ENCODE data around the gene KCNIP4. TPM values are rescaled to one million over a fixed set of nuclear protein-coding genes. Genes with fewer than 3 reads are reported as not detected.

KCNIP4 gene
- total and polyA plus RNA-seq, 2 donors (not counting 3 experiments of a cell fraction or from before 2014, with no cell fraction given) = not detected

DNA sequence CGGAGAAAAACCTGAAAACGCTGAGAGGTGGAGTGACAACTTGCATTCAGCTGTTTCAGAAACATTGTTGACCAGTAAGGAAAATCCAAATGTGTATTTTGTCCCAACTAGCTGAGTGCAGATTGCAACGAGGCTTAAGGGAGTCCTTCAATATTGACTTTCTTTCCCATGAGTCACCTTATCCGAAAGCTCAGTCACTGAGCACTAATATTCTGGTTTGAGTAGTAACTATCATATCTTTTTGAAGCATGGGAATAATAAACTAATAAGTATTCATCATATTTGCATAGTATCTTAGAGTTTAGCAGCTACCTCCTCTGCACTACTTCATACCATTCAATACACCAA is 644.1 kb downstream of the KCNIP4 start:
- no peaks in the 10 kb centered on the region for H3K36me3 ChIP-seq (ENCODE audit: control insufficient read depth in 2 of 2, extremely low read depth in 1 of 2, insufficient read depth in 2 of 2, low read length in 2 of 2)
- dilution Hi-C loops (cut with MboI; ENCODE audit: extremely low pct_ligation_motif_present, low sequenced_read_pairs) = no loop called here
- no peak overlapping the region for H3K4me3 ChIP-seq (replicated peaks in 1 of 3; ENCODE audit: insufficient read depth in 1 of 3, low read depth in 1 of 3, low read length in 3 of 3)
- DNase-seq (ENCODE audit: low read depth, low spot score) = no peak
- no peaks in the 10 kb centered on the region for H3K79me2 ChIP-seq (ENCODE audit: control insufficient read depth, insufficient read depth, low read length)
- no peaks in the 10 kb centered on the region for H4K20me1 ChIP-seq (replicated peaks; ENCODE audit: control insufficient read depth, extremely low read depth, insufficient read depth, low read length)
- H3K27ac ChIP-seq (ENCODE audit: insufficient read depth, low read depth, low read length) = no peak overlapping the region
- no peak for FAIRE-seq
- BruUV-seq (replicated peaks) = no TSS peak
- CTCF ChIA-PET = no interaction called here
- no peaks in the 10 kb centered on the region for H3K4me1 ChIP-seq (ENCODE audit: control insufficient read depth, extremely low read depth, insufficient read depth, low read length)
- no peak overlapping the region for H3K9ac ChIP-seq (replicated peaks; ENCODE audit: extremely low read depth, insufficient read depth, low read length)
- H3K9me3 ChIP-seq (replicated peaks; ENCODE audit: control insufficient read depth, insufficient read depth, low read length) = no peaks in the 10 kb centered on the region
- intact Hi-C loops (cut with micrococcal nuclease) = no loop called here
- no peak overlapping the region for H2AFZ ChIP-seq (ENCODE audit: low read depth, low read length)
- H3K9me1 ChIP-seq (replicated peaks; ENCODE audit: control insufficient read depth, extremely low read depth, insufficient read depth, low read length) = no peaks in the 10 kb centered on the region
- POLR2A ChIA-PET = no interaction called here
- no peak overlapping the region for H3K4me2 ChIP-seq (ENCODE audit: insufficient read depth, low read length)
- H3K27me3 ChIP-seq (ENCODE audit: control insufficient read depth in 2 of 2, insufficient read depth in 2 of 2, low read length in 2 of 2) = peaks cover 18 to 34% of the 10 kb centered on the region in 2 experiments
- TF ChIP-seq GATA2 (IDR thresholded peaks at IDR 0.05; ENCODE audit: insufficient read depth, insufficient read length, low read depth, low read length) (no peak), JUN (IDR thresholded peaks at IDR 0.05; ENCODE audit: borderline replicate concordance, insufficient read depth, insufficient read length, low read depth) (no peak), FOS (IDR thresholded peaks at IDR 0.05; ENCODE audit: borderline replicate concordance, insufficient read depth, low read length) (no peak), MYC (IDR thresholded peaks at IDR 0.05; ENCODE audit: low read depth, low read length) (no peak), EZH2 (IDR thresholded peaks at IDR 0.05; ENCODE audit: borderline replicate concordance, low read depth, low read length, severe bottlenecking) (no peak), POLR2AphosphoS5 (IDR thresholded peaks at IDR 0.05; ENCODE audit: insufficient read depth, low read depth, low read length) (no peak), POLR2A (IDR thresholded peaks at IDR 0.05; ENCODE audit: low read depth, low read length) (no peak)
- TF ChIP-seq, protein P1, sequence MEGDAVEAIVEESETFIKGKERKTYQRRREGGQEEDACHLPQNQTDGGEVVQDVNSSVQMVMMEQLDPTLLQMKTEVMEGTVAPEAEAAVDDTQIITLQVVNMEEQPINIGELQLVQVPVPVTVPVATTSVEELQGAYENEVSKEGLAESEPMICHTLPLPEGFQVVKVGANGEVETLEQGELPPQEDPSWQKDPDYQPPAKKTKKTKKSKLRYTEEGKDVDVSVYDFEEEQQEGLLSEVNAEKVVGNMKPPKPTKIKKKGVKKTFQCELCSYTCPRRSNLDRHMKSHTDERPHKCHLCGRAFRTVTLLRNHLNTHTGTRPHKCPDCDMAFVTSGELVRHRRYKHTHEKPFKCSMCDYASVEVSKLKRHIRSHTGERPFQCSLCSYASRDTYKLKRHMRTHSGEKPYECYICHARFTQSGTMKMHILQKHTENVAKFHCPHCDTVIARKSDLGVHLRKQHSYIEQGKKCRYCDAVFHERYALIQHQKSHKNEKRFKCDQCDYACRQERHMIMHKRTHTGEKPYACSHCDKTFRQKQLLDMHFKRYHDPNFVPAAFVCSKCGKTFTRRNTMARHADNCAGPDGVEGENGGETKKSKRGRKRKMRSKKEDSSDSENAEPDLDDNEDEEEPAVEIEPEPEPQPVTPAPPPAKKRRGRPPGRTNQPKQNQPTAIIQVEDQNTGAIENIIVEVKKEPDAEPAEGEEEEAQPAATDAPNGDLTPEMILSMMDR (IDR thresholded peaks at IDR 0.05; ENCODE audit: extremely low read depth in 1 of 2, insufficient read depth in 1 of 2, low read depth in 1 of 2, low read length in 2 of 2) = no peak
- TF ChIP-seq, protein P2, sequence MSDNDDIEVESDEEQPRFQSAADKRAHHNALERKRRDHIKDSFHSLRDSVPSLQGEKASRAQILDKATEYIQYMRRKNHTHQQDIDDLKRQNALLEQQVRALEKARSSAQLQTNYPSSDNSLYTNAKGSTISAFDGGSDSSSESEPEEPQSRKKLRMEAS (IDR thresholded peaks at IDR 0.05; ENCODE audit: insufficient read depth, insufficient read length) = no peak

All from endothelial cell of umbilical vein (primary cell).